Posterior cingulate gyrus (tissue), 11 donors: Measurements from ENCODE around the gene LMO2.
"Not testable (repeated sequence)": the region's sequence is repeated elsewhere in the genome, so short reads cannot be mapped to it uniquely, and the experiment has no call there.

ENCODE experiments used
- DNase-seq, 10 donors: peaks; one replicate each; pipeline versions ENCODE4 v3.0.0 to v3.0.0-alpha.2; 2020 to 2021; ENCODE audit warnings: mixed read lengths in 3 of 10
- intact Hi-C: fragments of 100-400 bp; cut with DNase I; formaldehyde crosslinking; loops from one replicate; pipeline ENCODE4 v1.15.1; 2023

The LMO2 gene

DNA sequence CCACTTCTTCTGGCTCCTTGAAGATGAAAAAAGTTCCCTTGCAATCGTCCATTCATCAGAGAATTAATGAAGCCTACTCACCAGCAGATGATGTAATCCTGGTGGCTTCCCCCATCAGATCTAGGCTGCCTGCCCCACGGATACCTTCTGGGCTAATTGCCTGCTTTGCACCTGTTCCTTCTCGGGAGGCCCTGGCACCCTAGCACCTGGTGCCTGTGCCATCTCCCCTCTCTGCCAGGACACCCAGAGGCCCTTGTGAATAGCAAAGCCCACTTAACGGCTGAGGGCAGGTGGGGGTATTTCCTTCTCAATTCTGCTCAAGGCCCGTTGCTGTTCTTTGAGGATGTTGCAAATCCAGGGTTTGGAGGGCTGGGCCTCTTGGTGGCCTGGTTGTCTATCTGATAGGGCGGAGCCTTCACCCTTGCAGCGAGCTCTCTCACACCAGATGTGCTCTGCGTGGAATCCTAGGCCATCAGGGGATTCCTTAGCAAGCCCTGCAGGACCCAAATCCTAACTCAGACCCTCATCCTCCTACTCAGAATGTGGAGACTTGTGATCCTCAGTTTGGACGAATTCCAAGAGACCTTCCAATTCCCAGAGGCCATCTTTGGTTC, at the start of gene LMO2:
TSS of gene LMO2 (minus strand) at position 363 of the 614 bp plus-strand sequence. CDS start 22,360 bp downstream, outside the sequence.
- peak in 1 of 10 donors; percentile 65 for DNase-seq
- intact Hi-C loops: no loop called here

DNA sequence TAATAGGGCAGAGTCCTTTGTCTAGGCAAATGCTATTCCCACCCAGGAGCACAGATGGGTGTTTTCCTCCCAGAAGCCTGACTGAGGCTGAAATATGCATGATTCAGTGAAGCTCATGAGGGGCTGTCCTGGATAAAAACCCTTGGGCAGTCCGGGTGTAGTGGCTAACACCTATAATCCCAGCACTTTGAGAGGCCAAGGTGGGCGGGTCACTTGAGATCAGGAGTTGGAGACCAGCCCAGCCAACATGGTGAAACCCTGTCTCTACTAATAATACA, 48.6 kb upstream of the LMO2 start:
- intact Hi-C loops: no loop called here
- no peak for DNase-seq

DNA sequence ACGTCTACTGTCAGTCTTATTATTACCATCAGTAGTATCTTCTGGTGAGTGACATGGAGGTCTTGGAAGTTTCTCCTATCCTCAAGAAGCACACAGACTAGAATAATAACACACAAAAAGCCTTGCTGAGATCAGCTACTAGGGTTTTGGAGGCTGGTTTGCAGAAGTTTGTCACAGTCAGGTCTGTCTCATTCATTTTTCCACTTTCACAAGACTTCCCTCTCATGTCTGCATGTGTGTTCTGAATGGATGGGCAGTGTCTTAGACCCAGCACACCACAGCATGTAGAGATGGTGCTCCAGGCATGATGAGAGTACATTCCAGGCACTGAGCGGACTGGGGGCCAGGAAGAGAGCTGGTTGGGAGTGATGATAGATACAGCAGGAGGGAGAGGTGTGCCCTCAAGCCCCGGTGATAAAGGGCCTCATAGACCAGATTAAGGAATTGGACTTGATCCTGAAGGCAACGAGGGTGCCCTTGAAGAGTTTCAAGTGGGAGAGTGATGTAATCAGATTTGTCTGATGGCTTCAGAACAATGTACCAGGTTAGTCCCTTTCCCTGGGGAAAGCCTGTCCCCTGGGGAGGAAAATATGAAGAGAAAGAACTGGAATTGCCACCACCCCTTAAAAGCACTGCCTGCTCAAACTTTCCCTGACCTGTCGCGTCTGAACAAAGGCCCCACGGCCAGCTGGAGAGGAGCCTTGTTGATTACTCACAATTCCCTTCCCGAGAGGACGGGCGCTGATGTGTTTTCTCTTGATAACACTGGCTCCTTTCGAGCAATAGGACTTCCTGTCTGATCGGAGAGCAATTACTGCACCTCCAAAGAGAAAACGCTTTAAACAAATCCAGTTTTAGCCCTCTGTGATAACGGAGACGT, 45.1 kb upstream of the LMO2 start:
- no peak for DNase-seq
- intact Hi-C loops: loop anchor here (10.0 kb wide), 1 partner anchor 72 kb away; no protein-coding TSS in a partner anchor

DNA sequence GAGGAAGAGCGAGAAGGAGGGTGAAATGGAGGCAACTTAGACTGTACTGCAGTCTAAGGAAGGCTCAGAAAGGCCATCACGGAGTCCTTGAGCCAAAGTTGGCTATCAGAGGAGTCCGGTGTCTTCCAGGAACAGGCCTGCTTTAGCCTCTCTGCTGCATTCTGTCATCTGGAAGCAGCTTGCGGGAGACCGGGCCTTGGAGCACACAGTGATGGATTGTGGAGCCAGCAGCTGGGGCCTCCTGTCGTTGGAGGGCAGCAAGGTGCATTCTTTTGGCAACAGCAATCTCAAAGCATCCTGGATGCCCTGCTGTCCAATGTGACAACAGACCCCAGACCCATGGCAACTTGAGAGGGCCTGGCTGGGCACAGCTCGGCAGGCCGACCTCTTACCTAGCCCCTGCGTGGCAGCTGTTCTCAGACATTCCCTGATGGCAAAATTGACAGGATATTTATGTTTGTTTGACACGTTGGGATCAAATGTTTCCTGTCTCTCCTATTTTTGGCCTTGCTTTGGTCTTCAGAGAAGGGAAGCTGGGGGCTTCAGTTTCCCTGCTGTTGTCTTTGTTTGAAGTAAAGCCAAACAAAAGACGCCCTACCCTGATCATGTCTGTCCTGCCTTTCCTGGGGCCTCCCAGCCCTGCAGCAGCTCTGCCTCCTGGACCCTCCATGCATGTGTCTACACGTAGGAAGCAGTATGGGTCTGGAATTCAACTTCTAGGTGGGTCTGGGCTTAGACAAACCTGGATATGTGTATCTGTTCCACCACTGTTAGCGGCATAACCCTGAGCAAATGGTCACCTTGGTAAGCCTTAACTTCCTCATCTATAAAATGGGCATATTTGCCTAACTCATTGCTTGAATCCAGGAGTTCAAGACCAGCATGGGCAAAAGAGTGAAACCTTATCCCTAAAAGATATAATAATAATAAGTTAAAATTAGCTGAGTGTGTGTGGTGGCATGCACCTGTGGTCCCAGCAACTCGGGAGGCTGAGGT, 43.9 kb upstream of the LMO2 start:
- DNase-seq: no peak
- intact Hi-C loops: loop anchor here (10.0 kb wide), 1 partner anchor 71 kb away; no protein-coding TSS in a partner anchor

DNA sequence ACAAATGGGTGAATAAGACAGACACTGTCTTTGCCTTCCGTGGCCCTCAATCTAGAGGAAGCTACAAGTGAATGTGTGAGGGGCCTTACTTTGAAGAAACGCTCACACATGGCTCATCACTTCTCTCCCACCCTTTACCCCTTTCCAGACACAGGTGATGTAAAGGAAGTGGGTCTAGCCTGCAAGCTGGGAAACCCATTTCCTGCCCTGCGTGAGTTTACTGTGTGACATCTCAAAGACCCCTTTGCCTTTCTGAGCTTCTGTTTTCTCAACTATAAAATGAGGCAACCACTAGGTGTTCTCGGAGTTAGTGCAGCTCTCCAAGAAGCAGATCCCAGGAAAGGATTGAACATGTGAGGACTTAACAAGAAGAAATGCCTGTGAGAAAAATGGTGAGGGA, 43.1 kb upstream of the LMO2 start:
- DNase-seq: no peak
- intact Hi-C loops: loop anchor here (10.0 kb wide), 1 partner anchor 70 kb away; no protein-coding TSS in a partner anchor

DNA sequence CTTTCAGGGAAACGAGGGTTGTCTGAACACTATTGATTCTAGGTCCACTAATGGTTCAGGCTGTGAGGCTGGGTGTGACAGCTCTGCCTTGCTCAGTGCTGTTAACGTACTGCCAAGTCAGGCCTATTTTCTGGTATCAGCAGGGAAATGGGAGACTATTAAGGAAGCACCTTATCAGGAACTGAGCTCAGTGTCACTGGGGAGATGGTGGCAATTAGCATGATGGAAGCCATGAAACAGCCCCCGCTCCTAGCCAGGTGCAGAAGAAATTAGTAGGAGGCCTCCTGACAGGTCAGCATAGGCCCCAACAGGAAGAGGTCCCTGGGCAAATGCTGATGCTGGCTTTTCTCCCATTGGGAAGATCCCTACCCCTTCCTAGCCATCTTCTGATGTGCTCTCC, 42.6 kb upstream of the LMO2 start:
- no peak for DNase-seq
- intact Hi-C loops: loop anchor here (10.0 kb wide), 1 partner anchor 70 kb away; no protein-coding TSS in a partner anchor

DNA sequence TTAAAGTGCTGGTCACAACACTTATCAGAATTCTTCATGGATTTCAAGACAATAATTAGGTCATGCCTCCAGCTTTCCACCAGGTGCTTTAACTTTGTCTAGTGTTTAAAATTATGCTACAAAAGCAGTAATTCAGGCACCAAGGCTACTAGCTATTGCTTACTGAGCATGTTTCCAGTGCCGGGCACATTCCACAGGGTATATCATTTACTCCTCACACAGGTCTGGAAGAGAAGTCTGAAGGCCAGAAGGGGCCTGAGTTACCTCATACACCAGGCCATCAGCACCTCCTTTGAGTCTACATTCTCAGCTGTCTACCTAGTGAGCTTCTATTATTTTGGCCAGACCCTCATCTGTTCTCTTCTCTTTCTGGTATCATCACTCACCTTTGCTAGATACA, 41.7 kb upstream of the LMO2 start:
- DNase-seq: no peak
- intact Hi-C loops: loop anchor here (10.0 kb wide), 1 partner anchor 69 kb away; no protein-coding TSS in a partner anchor

DNA sequence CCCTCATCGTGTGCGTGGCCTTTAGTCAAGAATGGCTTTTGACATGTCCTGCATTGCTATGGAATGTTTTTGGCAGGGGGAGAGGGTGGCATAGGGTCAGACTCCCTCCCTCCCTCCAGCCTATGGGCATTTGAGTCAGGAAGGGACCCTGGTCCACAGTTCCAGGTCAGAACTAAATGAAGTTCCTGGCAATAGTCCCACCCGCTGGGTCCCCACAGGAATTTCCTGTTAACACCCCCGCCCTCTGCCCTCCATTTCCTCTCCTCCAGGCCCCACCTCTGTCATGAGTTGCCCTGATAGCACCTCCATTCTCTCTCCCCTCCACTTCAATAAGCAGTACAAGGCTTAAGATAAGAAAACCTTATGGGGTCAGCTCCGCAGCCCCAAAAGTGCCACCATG, 40.8 kb upstream of the LMO2 start:
- DNase-seq: no peak
- intact Hi-C loops: loop anchor here (10.0 kb wide), 1 partner anchor 68 kb away; no protein-coding TSS in a partner anchor

DNA sequence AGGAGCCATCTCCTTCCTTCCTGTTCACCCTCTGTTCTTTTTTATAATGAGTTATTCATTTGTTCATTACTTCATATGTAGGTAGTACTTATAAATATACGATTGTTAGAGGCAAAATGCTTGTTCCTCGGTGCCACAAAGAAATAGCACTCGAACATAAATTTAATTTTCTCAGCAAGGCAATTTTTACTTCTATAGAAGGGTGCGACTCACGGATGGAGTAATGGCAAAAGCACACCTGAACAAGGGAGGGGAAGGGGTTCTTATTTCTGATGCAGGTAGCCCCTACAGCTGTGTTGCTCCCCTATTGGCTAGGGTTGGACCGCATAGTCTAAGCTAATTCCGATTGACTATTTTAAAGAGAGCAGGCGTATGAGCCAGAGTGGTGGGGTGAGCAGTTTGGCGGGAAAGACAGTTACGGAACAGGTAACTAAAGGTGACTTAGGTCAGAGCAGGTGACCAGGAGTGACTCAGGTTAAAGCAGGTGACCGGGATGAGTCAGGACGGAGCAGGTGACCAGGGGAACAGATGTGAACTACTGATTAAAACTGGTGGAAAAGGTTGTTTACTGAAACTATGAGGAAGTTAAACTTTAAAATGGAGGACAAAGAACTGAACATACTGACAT, 40.0 kb upstream of the LMO2 start:
- intact Hi-C loops: loop anchor here (10.0 kb wide), 1 partner anchor 67 kb away; no protein-coding TSS in a partner anchor
- DNase-seq: not testable (repeated sequence)

DNA sequence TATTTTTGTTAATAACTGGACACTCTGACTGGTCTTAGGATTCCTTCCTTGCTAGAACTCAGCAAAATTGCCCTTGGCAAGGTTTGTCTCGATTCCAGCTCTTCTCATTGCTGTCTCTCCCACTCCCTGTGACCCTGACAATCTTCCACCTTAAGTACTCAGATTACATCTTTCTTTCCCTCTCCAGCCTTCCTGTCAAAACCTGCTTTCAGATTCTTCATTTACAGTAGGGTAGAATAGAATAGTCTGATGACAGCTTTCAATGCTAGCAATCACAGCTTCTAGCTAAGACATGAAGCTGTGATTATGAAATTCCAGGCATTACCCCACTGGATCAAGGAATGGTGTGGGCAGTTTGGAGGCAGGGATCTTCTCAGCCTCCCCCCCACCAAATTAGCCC, 39.2 kb upstream of the LMO2 start:
- intact Hi-C loops: loop anchor here (10.0 kb wide), 1 partner anchor 66 kb away; no protein-coding TSS in a partner anchor
- no peak for DNase-seq

DNA sequence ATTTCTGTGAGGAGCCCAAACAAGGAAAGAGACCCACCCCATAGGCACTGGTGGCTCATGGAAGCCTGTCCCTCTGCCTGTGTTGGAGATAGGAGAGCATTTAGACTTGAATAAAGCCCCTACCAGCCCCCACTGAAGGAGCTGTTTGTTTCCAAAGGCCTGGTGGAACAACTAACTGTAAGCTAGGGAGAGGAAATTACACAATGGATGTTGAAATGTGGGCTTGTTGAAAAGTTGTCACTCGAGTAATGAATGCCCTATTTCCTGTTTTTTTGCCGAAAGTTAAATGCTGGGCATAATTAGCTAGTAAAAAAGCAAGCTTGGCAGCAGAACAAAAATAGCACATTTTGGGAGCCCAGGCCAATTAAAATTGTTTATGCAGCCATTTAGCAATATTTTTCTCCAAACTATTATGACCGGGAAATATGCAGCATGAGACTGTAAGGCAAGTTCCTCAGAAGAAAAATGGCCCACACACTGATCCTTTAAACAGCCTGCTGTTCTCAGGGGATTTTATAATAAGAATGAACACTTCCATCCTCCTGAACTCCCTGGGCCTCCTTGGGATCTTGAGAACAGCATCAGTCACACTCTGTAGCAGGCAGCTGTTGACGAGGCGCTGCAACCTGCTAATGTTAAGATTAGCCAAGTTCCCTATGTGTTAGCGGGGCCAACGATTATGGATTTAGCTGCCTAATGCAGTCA, 38.6 kb upstream of the LMO2 start:
- DNase-seq: no peak
- intact Hi-C loops: loop anchor here (10.0 kb wide), 1 partner anchor 66 kb away; no protein-coding TSS in a partner anchor

DNA sequence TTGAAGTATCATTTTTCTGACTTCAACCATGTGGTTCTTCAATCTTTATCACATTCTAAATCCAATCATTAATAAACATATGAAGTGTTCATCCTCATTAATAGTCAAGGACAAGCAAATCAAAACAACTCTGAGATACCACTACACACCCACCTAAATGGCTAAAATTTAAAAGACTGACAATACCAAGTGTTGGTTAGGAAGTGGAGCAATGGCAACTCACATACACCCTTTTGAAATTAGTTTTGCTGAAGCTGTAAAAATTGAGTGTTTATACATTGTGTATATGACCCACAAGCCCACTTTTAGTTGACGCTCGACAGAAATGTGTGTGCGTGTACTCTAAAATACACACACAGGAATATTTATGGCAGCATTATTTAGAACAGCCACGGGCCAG, 36.7 kb upstream of the LMO2 start:
- DNase-seq: no peak
- intact Hi-C loops: no loop called here

DNA sequence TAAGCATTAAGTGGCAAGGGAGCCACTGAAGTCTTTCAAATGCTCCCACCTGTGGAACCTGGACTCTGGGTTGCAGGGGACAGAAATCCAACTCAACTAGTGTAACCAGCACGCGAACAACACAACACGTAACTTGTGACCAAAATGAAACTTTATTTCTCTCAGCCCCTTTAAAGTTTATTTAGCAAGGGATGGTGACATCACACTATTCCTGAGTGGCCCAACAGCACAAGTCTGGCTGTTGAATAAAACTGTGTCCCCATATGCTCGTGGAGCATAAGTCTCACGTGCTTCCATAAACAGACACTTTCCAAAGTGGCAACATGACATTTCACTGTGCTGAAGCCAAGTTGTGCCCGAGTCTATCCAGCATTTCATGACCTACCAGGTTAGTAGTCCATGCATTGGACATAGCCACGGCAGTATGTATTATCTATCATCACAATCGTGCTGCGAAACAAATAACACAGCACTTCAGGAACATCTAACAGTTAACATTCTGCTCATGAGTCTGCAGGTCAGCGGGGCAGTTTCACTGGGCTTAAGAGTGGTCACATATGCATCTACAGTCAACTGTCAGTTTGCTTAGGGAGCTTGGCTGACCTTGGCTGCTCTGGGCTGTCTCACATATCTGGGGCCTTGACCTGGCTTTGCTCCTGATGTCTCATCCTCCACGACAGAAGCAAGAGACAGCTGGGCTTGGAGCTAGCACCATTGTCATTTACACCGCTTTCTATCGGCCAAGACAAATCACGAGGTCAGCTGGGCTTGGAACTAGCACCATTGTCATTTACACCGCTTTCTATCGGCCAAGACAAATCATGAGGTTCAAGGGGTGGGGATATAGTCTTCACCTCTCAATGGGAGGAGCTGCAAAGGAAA, 35.0 kb upstream of the LMO2 start:
- intact Hi-C loops: no loop called here
- DNase-seq: no peak

DNA sequence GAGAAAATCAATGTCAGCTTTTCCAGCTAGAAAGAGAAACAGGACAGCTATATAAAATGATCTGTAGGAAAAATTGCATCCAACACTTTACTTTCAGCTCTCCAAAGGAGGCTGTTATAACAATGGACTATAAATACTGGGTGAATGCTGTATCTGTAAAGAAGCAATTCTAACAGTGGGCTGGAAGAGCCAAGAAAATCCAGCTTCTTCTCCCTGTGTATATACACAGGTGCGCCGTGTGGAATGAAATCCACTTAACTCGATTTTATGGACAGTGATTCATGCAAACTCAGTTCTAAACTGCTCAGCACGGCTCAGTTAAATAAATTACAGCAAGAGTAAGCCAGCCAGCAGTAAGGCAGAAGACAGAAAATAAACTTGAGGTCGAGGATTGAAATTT, 32.5 kb upstream of the LMO2 start:
- DNase-seq: no peak
- intact Hi-C loops: no loop called here

DNA sequence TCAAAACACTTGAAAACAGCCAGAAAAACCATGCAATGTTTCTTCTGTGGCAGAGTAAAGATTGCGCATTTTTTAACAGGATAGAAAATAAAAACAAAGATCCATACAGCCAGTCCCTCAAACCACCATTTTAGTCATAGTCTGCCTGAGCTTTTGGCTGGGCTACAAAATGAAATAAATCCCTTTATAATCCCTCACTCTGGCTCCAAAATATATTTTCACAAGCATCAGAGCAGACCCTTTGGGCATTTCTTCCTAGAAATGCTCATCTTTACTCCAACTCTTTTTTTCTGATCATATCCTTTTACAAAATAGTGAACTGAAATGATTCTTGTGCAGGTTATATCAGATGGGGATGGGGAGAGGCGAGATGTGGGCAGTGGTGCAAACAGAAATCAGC, 31.8 kb upstream of the LMO2 start:
- no peak for DNase-seq
- intact Hi-C loops: no loop called here

DNA sequence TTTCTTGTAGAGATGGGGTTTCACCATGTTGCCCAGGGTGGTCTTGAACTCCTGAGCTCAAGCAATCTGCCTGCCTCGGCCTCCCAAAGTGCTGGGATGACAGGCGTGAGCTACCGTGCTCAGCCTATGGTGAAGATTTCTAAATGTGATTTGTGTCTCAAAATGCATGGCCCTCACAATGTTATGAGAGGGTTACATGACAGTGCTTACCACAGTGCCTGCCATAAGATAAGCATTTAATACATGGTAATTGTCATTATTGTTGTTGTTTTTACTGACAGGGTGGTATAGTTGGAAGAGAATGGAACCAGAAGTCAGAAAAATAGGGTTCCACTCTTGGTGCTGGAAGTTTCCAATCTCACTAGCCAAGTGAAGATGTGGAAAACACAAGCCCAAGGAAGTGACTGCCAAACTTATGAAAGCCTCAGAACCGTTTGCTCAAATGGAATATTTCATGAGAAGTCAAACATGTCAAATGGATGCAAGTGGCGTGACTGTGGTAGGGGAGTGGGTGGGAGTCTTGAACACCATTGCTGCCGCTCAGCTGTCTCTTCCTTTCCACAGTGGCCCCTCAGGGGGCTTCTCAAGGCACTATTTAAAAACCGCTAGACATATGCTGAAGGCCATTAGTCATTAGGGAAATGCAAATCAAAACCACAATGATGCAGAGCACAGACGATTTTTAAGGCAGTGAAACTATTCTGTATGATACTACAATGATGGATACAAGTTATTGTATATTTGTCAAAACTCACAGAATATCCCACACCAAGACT, 29.1 kb upstream of the LMO2 start:
- no peak for DNase-seq
- intact Hi-C loops: no loop called here

DNA sequence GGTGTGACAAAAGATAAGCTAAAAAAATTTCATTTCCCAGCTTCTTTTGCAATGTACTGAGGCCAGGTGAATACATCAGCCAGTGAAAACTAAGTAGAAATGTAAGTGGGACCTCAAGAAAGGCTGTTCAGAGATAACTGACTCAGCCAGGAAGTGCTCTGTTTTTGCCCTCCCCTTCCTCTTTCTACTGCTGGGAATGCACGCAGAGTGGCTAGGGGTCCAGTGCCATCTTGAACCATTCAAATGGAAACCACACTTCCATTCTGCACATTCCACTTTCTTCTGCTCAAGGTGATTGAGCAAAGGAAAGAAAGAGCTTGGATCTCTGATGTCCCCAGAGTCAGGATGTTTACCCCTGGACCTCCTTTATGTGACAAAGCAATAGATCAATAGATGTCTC, 27.8 kb upstream of the LMO2 start:
- intact Hi-C loops: no loop called here
- DNase-seq: no peak

DNA sequence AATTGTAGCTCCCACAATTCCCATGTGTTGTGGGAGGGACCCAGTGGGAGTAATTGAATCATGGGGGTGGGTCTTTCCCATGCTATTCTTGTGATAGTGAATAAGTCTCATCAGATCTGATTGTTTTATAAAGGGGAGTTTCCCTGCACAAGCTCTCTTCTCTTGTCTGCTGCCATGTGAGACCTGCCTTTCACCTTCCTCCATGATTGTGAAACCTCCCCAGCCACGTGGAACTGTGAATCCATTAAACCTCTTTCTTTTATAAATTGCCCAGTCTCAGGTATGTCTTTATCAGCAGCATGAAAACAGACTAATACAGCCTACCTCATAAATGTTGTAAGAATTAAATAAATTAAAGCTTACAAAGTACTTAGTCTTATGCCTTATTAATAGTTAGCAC, 25.5 kb upstream of the LMO2 start:
- DNase-seq, intact Hi-C loops: not testable (repeated sequence)
